Measurements from ENCODE around the gene BTBD19.
"Not testable (repeated sequence)": the region's sequence is repeated elsewhere in the genome, so short reads cannot be mapped to it uniquely, and the experiment has no call there.

BTBD19 gene

GRCh38 chr1:44808063-44808937, at the start of gene BTBD19:
Gene BTBD19 (plus strand): TSS chr1:44808523. CDS start chr1:44808821, 298 bp downstream.
- H3K27me3 ChIP-seq (ENCODE audit: insufficient read depth, low read length, poor library complexity), result no peaks in the 10 kb centered on the region
- H4K20me1 ChIP-seq (ENCODE audit: insufficient read depth, low read length), result no peaks in the 10 kb centered on the region
- H2AFZ ChIP-seq (ENCODE audit: low read depth, low read length), result peak within 1 kb of the TSS; percentile 61
- TF ChIP-seq EZH2 (IDR thresholded peaks at IDR 0.05; ENCODE audit: borderline replicate concordance, low read depth, low read length, severe bottlenecking), result no peak
- TF ChIP-seq CTCF (IDR thresholded peaks at IDR 0.05; ENCODE audit: borderline replicate concordance, extremely low read depth, low read length, poor library complexity, severe bottlenecking), result no peak
- ATAC-seq (ENCODE audit: insufficient read depth, low read depth) (no peak), DNase-seq (no peak)
- H3K4me3 ChIP-seq (ENCODE audit: low read depth in 1 of 2, low read length in 2 of 2), result no peak within 1 kb of the TSS
- H3K36me3 ChIP-seq (ENCODE audit: insufficient read depth, low read length), result peaks cover 27% of the 10 kb centered on the region
- H3K4me1 ChIP-seq (ENCODE audit: insufficient read depth, low read length), result peaks cover 33% of the 10 kb centered on the region
- peak within 1 kb of the TSS; percentile 48 for H3K9ac ChIP-seq (ENCODE audit: low read depth, low read length)
- no peaks in the 10 kb centered on the region for H3K79me2 ChIP-seq (ENCODE audit: insufficient read depth, low read length)
- no peaks in the 10 kb centered on the region for H3K9me3 ChIP-seq (ENCODE audit: insufficient read depth, low read length, severe bottlenecking)
- peak within 1 kb of the TSS; percentile 89 for H3K27ac ChIP-seq (ENCODE audit: low read length)
- H3K4me2 ChIP-seq (ENCODE audit: insufficient read depth, low read length), result no peak within 1 kb of the TSS; the same call in 1 of the 2 replicates

GRCh38 chr1:44759077-44759476, 49.2 kb upstream of the BTBD19 start:
- no peak overlapping the region for H2AFZ ChIP-seq (ENCODE audit: low read depth, low read length)
- H3K27ac ChIP-seq (ENCODE audit: low read length), result no peak overlapping the region
- H3K79me2 ChIP-seq (ENCODE audit: insufficient read depth, low read length), result no peaks in the 10 kb centered on the region; the same call in 1 of the 2 replicates
- no peak overlapping the region for H3K4me3 ChIP-seq (ENCODE audit: low read depth in 1 of 2, low read length in 2 of 2)
- H3K9ac ChIP-seq (ENCODE audit: low read depth, low read length), result no peak overlapping the region
- no peak overlapping the region for H3K4me2 ChIP-seq (ENCODE audit: insufficient read depth, low read length)
- peaks cover 99% of the 10 kb centered on the region for H3K36me3 ChIP-seq (ENCODE audit: insufficient read depth, low read length)
- no peaks in the 10 kb centered on the region for H3K4me1 ChIP-seq (ENCODE audit: insufficient read depth, low read length)
- H3K9me3 ChIP-seq (ENCODE audit: insufficient read depth, low read length, severe bottlenecking), result no peaks in the 10 kb centered on the region
- ATAC-seq (ENCODE audit: insufficient read depth, low read depth), result no peak
- H4K20me1 ChIP-seq (ENCODE audit: insufficient read depth, low read length), result no peaks in the 10 kb centered on the region
- H3K27me3 ChIP-seq (ENCODE audit: insufficient read depth, low read length, poor library complexity), result no peaks in the 10 kb centered on the region
- TF ChIP-seq EZH2 (IDR thresholded peaks at IDR 0.05; ENCODE audit: borderline replicate concordance, low read depth, low read length, severe bottlenecking) (no peak), CTCF (IDR thresholded peaks at IDR 0.05; ENCODE audit: borderline replicate concordance, extremely low read depth, low read length, poor library complexity, severe bottlenecking) (no peak)
- DNase-seq, result no peak

GRCh38 chr1:44760876-44761275, 47.4 kb upstream of the BTBD19 start:
- peaks cover 93% of the 10 kb centered on the region for H3K36me3 ChIP-seq (ENCODE audit: insufficient read depth, low read length)
- H3K27ac ChIP-seq (ENCODE audit: low read length), result no peak overlapping the region
- H3K9me3 ChIP-seq (ENCODE audit: insufficient read depth, low read length, severe bottlenecking), result no peaks in the 10 kb centered on the region
- no peak overlapping the region for H3K4me2 ChIP-seq (ENCODE audit: insufficient read depth, low read length)
- no peaks in the 10 kb centered on the region for H3K79me2 ChIP-seq (ENCODE audit: insufficient read depth, low read length)
- no peak overlapping the region for H2AFZ ChIP-seq (ENCODE audit: low read depth, low read length)
- no peak overlapping the region for H3K4me3 ChIP-seq (ENCODE audit: low read depth in 1 of 2, low read length in 2 of 2)
- H3K9ac ChIP-seq (ENCODE audit: low read depth, low read length), result no peak overlapping the region
- TF ChIP-seq EZH2 (IDR thresholded peaks at IDR 0.05; ENCODE audit: borderline replicate concordance, low read depth, low read length, severe bottlenecking), result no peak
- no peak for TF ChIP-seq CTCF (IDR thresholded peaks at IDR 0.05; ENCODE audit: borderline replicate concordance, extremely low read depth, low read length, poor library complexity, severe bottlenecking)
- H4K20me1 ChIP-seq (ENCODE audit: insufficient read depth, low read length), result no peaks in the 10 kb centered on the region
- no peaks in the 10 kb centered on the region for H3K4me1 ChIP-seq (ENCODE audit: insufficient read depth, low read length)
- DNase-seq (no peak), ATAC-seq (ENCODE audit: insufficient read depth, low read depth) (no peak)
- H3K27me3 ChIP-seq (ENCODE audit: insufficient read depth, low read length, poor library complexity), result no peaks in the 10 kb centered on the region

- DNase-seq; H4K20me1 ChIP-seq (ENCODE audit: insufficient read depth, low read length); H2AFZ ChIP-seq (ENCODE audit: low read depth, low read length); H3K79me2 ChIP-seq (ENCODE audit: insufficient read depth, low read length); H3K4me3 ChIP-seq (ENCODE audit: low read depth in 1 of 2, low read length in 2 of 2); H3K4me1 ChIP-seq (ENCODE audit: insufficient read depth, low read length); H3K9me3 ChIP-seq (ENCODE audit: insufficient read depth, low read length, severe bottlenecking); H3K27me3 ChIP-seq (ENCODE audit: insufficient read depth, low read length, poor library complexity); H3K4me2 ChIP-seq (ENCODE audit: insufficient read depth, low read length); H3K9ac ChIP-seq (ENCODE audit: low read depth, low read length); H3K27ac ChIP-seq (ENCODE audit: low read length); ATAC-seq (ENCODE audit: insufficient read depth, low read depth): not testable (repeated sequence)
- H3K36me3 ChIP-seq (ENCODE audit: insufficient read depth, low read length), result peaks cover 63% of the 10 kb centered on the region
Measured at GRCh38 chr1:44766421-44766820, 41.9 kb upstream of the BTBD19 start.
